ENCODE measurements around the gene ATXN7L1.
"Not testable (repeated sequence)": the region's sequence is repeated elsewhere in the genome, so short reads cannot be mapped to it uniquely, and the experiment has no call there.

ATXN7L1 gene

GRCh38 chr7:105744258-105744657 lies 132.1 kb downstream of the ATXN7L1 start:
- DNase-seq (ENCODE audit: low read depth in 2 of 2): no peak

GRCh38 chr7:105743351-105744090 lies 132.9 kb downstream of the ATXN7L1 start:
- DNase-seq (ENCODE audit: low read depth in 2 of 2): no peak

GRCh38 chr7:105742787-105743186 lies 133.6 kb downstream of the ATXN7L1 start:
- no peak for DNase-seq (ENCODE audit: low read depth in 2 of 2)

- DNase-seq (ENCODE audit: low read depth in 2 of 2): no peak
Measured at GRCh38 chr7:105741982-105742381, 134.4 kb downstream of the ATXN7L1 start.

- DNase-seq (ENCODE audit: low read depth in 2 of 2): no peak
Measured at GRCh38 chr7:105738133-105738532, 138.3 kb downstream of the ATXN7L1 start.

- no peak for DNase-seq (ENCODE audit: low read depth in 2 of 2)
Measured at GRCh38 chr7:105734233-105734632, 142.2 kb downstream of the ATXN7L1 start.

- DNase-seq (ENCODE audit: low read depth in 2 of 2): no peak
Measured at GRCh38 chr7:105731042-105731441, 145.4 kb downstream of the ATXN7L1 start.

GRCh38 chr7:105728028-105728427 lies 148.4 kb downstream of the ATXN7L1 start:
- DNase-seq (ENCODE audit: low read depth in 2 of 2): no peak

GRCh38 chr7:105724688-105725087 lies 151.7 kb downstream of the ATXN7L1 start:
- DNase-seq (ENCODE audit: low read depth in 2 of 2): no peak

- DNase-seq (ENCODE audit: low read depth in 2 of 2): no peak
Measured at GRCh38 chr7:105723572-105723971, 152.8 kb downstream of the ATXN7L1 start.

- DNase-seq (ENCODE audit: low read depth in 2 of 2): no peak
Measured at GRCh38 chr7:105721571-105722104, 154.8 kb downstream of the ATXN7L1 start.

GRCh38 chr7:105719919-105720318 lies 156.5 kb downstream of the ATXN7L1 start:
- DNase-seq (ENCODE audit: low read depth in 2 of 2): no peak

- no peak for DNase-seq (ENCODE audit: low read depth in 2 of 2)
Measured at GRCh38 chr7:105719395-105719794, 157.0 kb downstream of the ATXN7L1 start.

GRCh38 chr7:105718511-105718925 lies 157.9 kb downstream of the ATXN7L1 start:
- no peak for DNase-seq (ENCODE audit: low read depth in 2 of 2)

- DNase-seq (ENCODE audit: low read depth in 2 of 2): no peak
Measured at GRCh38 chr7:105715528-105715927, 160.9 kb downstream of the ATXN7L1 start.

- no peak for DNase-seq (ENCODE audit: low read depth in 2 of 2)
Measured at GRCh38 chr7:105713488-105714465, 162.6 kb downstream of the ATXN7L1 start.

GRCh38 chr7:105712877-105713276 lies 163.5 kb downstream of the ATXN7L1 start:
- no peak for DNase-seq (ENCODE audit: low read depth in 2 of 2)

GRCh38 chr7:105711726-105712402 lies 164.5 kb downstream of the ATXN7L1 start:
- no peak for DNase-seq (ENCODE audit: low read depth in 2 of 2)

- DNase-seq (ENCODE audit: low read depth in 2 of 2): not testable (repeated sequence)
Measured at GRCh38 chr7:105710720-105711119, 165.7 kb downstream of the ATXN7L1 start.

GRCh38 chr7:105708763-105709080 lies 167.7 kb downstream of the ATXN7L1 start:
- no peak for DNase-seq (ENCODE audit: low read depth in 2 of 2)

- no peak for DNase-seq (ENCODE audit: low read depth in 2 of 2)
Measured at GRCh38 chr7:105707967-105708762, 168.2 kb downstream of the ATXN7L1 start.

Measured in stimulated activated CD8-positive, alpha-beta memory T cell treated with anti-CD3 and anti-CD28 coated beads, Interleukin-7, amount 100 ng/mL, for 4 hours (primary cell).